Activated CD8-positive, alpha-beta memory T cell treated with anti-CD3 and anti-CD28 coated beads, Interleukin-2, amount 10 ng/mL, durations not matched to agents 7 days and 5 days (primary cell): ENCODE results near the gene MASP2. TPM values are rescaled to one million over a fixed set of nuclear protein-coding genes. Genes with fewer than 3 reads are reported as not detected.
"Not testable (repeated sequence)": the region's sequence is repeated elsewhere in the genome, so short reads cannot be mapped to it uniquely, and the experiment has no call there.

ENCODE experiments used
- ATAC-seq: fragments of 150-1000 bp; cut with Tn5 transposase; one replicate; pipeline ENCODE4 v1.10.0; 2021; ENCODE audit warnings: moderate library complexity
- CTCF ChIA-PET: fragments of 350-600 bp; sonication (Branson Sonifier 250); formaldehyde crosslinking; loops from one replicate; lab custom pipeline; 2021; ENCODE audit warnings: antibody characterized with exemption; lab: Charles Lee
- DNase-seq: peaks from one replicate; pipeline ENCODE4 v3.0.0-alpha.2; 2020
- H3K27ac Mint-ChIP-seq: one replicate; pipeline ENCODE4 v1.8.0; 2021; ENCODE audit warnings: mild to moderate bottlenecking, mixed read lengths
- H3K27me3 Mint-ChIP-seq: one replicate; pipeline ENCODE4 v1.8.0; 2021; ENCODE audit warnings: mixed read lengths
- H3K36me3 Mint-ChIP-seq: one replicate; pipeline ENCODE4 v1.8.0; 2021; ENCODE audit warnings: mild to moderate bottlenecking, mixed read lengths
- H3K4me1 Mint-ChIP-seq: one replicate; pipeline ENCODE4 v1.8.0; 2021; ENCODE audit warnings: mixed read lengths
- H3K4me3 Mint-ChIP-seq: one replicate; pipeline ENCODE4 v1.8.0; 2021; ENCODE audit warnings: mild to moderate bottlenecking, moderate library complexity, mixed read lengths
- H3K9me3 Mint-ChIP-seq: one replicate; pipeline ENCODE4 v1.8.0; 2022; ENCODE audit warnings: low read depth, mixed read lengths
- total RNA-seq, 2 experiments: library from RNA; stranded (reverse); gene quantifications; one replicate each; pipeline ENCODE4 v1.2.3, GENCODE V29; 2021

The MASP2 gene
- total RNA-seq, 2 experiments from 2014 or later = not detected

- no peaks in the 10 kb centered on the region for H3K36me3 Mint-ChIP-seq
- peaks cover 5% of the 10 kb centered on the region for H3K27me3 Mint-ChIP-seq
- no peak overlapping the region for H3K27ac Mint-ChIP-seq
- DNase-seq (no peak), ATAC-seq (no peak)
- CTCF ChIA-PET = no interaction called here
- peaks cover 9% of the 10 kb centered on the region for H3K4me1 Mint-ChIP-seq
- H3K9me3 Mint-ChIP-seq = no peaks in the 10 kb centered on the region
- H3K4me3 Mint-ChIP-seq = no peak overlapping the region
These were observed 6.0 kb downstream of the MASP2 start for GRCh38 chr1:11041048-11041447.

- CTCF ChIA-PET = interaction anchor here (1.4 to 3.6 kb wide), 2 partner anchors 10 to 59 kb away, joined by 3 to 48 read pairs; partner anchors contain the start of gene EXOSC10
- DNase-seq, H3K4me3 Mint-ChIP-seq, H3K27ac Mint-ChIP-seq, H3K36me3 Mint-ChIP-seq, ATAC-seq, H3K27me3 Mint-ChIP-seq, H3K9me3 Mint-ChIP-seq, H3K4me1 Mint-ChIP-seq: not testable (repeated sequence)
These were observed 7.0 kb downstream of the MASP2 start for GRCh38 chr1:11040105-11040429.

DNA sequence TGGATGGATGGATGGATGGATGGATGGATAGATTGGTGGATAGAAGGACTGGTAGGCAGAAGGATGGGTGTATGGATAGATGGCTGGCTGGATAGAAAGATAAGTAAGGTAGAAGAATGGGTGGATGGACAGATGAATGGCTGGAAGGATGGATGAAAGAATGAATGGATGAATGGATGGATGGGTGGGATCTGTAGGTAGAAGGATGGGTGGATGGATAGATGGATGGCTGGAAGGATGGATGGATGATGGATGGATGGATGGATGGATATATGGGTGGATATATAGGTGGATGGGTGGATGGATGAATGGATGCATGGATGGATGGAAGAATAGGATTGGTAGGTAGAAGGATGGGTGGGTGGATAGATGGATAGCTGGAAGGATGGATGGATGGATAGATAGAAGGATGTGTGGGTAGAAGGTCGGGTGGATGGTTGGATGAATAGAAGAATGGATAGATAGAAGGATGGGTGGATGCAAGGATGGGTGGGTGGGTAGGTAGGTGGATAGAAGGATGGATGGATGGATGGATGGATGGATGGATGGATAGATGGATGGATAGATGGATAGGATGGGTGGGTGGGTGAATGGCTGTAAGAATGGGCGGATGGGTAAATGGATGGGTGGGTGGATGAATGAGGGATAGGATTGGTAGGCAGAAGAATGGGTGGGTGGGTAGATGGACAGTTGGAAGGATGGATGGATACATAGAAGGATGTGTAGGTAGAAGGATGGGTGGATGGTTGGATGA is 7.5 kb downstream of the MASP2 start:
- H3K27ac Mint-ChIP-seq = no peak overlapping the region
- ATAC-seq (no peak), DNase-seq (no peak)
- H3K36me3 Mint-ChIP-seq = no peaks in the 10 kb centered on the region
- CTCF ChIA-PET = interaction anchor here (1.0 to 4.8 kb wide), 8 partner anchors 11 to 603 kb away, joined by 3 to 93 read pairs (median 16); partner anchors contain the start of genes EXOSC10 and TARDBP
- H3K4me3 Mint-ChIP-seq = no peak overlapping the region
- H3K4me1 Mint-ChIP-seq = peaks cover 9% of the 10 kb centered on the region
- H3K9me3 Mint-ChIP-seq = no peaks in the 10 kb centered on the region
- H3K27me3 Mint-ChIP-seq = peaks cover 5% of the 10 kb centered on the region

- CTCF ChIA-PET = interaction anchor here (0.6 to 4.8 kb wide), 77 partner anchors 8 to 791 kb away, joined by 3 to 93 read pairs (median 4); partner anchors contain the start of genes EXOSC10, FBXO6, MTOR and SRM
- Mint-ChIP-seq H3K36me3 (no peaks in the 10 kb centered on the region), H3K4me1 (peaks cover 9% of the 10 kb centered on the region), H3K27ac (no peak overlapping the region), H3K4me3 (no peak overlapping the region), H3K9me3 (no peaks in the 10 kb centered on the region), H3K27me3 (peaks cover 5% of the 10 kb centered on the region)
- DNase-seq (peak; percentile 92), ATAC-seq (peak; percentile 97)
These were observed 9.3 kb downstream of the MASP2 start for GRCh38 chr1:11037740-11038182.

- not testable (repeated sequence) for H3K9me3 Mint-ChIP-seq, H3K4me3 Mint-ChIP-seq, H3K27me3 Mint-ChIP-seq, H3K27ac Mint-ChIP-seq, H3K36me3 Mint-ChIP-seq, ATAC-seq, DNase-seq, H3K4me1 Mint-ChIP-seq
- CTCF ChIA-PET = interaction anchor here (0.6 to 4.8 kb wide), 72 partner anchors 8 to 792 kb away, joined by 3 to 93 read pairs (median 4); partner anchors contain the start of genes EXOSC10, FBXO6, MTOR and SRM
These were observed 9.9 kb downstream of the MASP2 start for GRCh38 chr1:11037019-11037739.

DNA sequence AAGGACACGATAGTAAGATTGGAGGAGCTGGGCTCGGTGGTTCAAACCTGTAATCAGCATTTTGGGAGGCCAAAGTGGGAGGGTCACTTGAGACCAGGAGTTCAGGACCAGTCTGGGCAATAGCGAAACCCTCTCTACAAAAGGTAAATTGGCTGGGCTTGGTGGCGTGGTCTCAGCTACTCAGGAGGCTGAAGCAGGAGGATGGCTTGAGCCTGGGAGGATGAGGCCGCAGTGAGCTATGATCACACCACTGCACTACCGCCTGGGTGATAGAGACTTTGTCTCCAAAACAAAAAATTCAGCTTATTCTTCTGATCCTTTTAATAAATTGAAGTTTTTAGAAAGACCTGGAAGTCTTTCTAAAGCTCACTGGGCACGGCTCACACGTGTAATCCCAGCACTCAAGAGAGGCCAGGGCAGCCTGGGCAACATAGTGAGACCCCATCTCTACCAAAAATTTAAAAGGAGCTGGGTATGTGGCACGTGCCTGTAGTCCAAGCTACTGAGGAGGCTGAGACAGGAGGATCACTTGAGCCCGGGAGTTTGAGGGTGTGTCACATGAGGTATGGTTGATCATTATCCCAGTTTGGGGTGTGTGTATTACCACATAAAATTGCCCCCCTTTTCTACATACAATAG is 15.3 kb downstream of the MASP2 start:
- Mint-ChIP-seq H3K9me3 (no peaks in the 10 kb centered on the region), H3K4me1 (no peaks in the 10 kb centered on the region), H3K27me3 (no peaks in the 10 kb centered on the region), H3K27ac (no peak overlapping the region), H3K4me3 (no peak overlapping the region), H3K36me3 (peaks cover 5% of the 10 kb centered on the region)
- peak; percentile 23 for ATAC-seq
- CTCF ChIA-PET = interaction anchor here (0.7 to 2.2 kb wide), 3 partner anchors 31 to 614 kb away, joined by 3 to 8 read pairs (median 3); no protein-coding TSS in a partner anchor
- DNase-seq = no peak

DNA sequence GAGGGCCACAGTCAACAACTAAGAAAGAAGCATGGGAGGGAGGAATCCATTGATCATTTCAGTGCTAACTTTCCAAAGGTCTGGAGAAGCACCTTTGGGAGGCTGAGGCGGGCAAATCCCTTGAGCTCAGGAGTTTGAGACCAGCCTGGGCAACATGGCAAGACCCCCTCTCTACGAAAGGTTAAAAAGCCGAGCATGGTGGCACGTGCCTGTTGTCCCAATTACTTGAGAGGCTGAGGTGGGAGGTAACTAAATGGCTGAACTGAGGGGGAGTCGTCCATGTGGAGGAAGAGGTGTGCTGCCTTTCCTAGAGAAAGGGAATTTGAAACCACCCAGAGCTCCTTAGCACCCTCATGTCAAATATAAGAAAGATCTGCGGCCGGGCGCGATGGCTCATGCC is 16.2 kb downstream of the MASP2 start:
- H3K4me3 Mint-ChIP-seq = no peak overlapping the region
- DNase-seq (no peak), ATAC-seq (no peak)
- no peak overlapping the region for H3K27ac Mint-ChIP-seq
- no peaks in the 10 kb centered on the region for H3K27me3 Mint-ChIP-seq
- CTCF ChIA-PET = interaction anchor here (0.7 to 2.2 kb wide), 2 partner anchors 210 to 615 kb away, joined by 3 to 8 read pairs; no protein-coding TSS in a partner anchor
- H3K9me3 Mint-ChIP-seq = no peaks in the 10 kb centered on the region
- H3K36me3 Mint-ChIP-seq = peaks cover 5% of the 10 kb centered on the region
- no peaks in the 10 kb centered on the region for H3K4me1 Mint-ChIP-seq

DNA sequence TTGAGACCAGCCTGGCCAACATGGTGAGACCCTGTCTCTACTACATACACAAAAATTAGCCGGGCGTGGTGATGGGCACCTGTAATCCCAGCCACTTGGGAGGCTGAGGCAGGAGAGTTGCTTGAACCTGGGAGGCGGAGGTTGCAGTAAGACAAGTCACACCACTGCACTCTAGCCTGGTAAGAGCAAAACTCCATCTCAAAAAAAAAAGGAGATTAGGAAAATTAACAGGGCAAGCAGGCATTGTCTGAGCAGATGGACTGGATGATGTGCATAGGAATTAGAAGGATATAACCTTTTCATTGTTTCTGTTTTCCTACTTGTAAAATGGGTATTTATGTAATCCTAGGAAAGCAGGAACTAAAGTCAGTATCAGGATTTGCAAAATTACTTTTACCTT is 19.0 kb downstream of the MASP2 start:
- CTCF ChIA-PET = interaction anchor here (1.6 kb wide), 1 partner anchor 10 kb away, joined by 6 read pairs; no protein-coding TSS in a partner anchor
- H3K4me1 Mint-ChIP-seq = peaks cover 14% of the 10 kb centered on the region
- ATAC-seq = no peak
- no peaks in the 10 kb centered on the region for H3K27me3 Mint-ChIP-seq
- no peak overlapping the region for H3K4me3 Mint-ChIP-seq
- no peak for DNase-seq
- H3K36me3 Mint-ChIP-seq = peaks cover 24% of the 10 kb centered on the region
- no peaks in the 10 kb centered on the region for H3K9me3 Mint-ChIP-seq
- no peak overlapping the region for H3K27ac Mint-ChIP-seq

- Mint-ChIP-seq H3K4me1 (peaks cover 17% of the 10 kb centered on the region), H3K36me3 (peaks cover 29% of the 10 kb centered on the region), H3K9me3 (no peaks in the 10 kb centered on the region), H3K27ac (no peak overlapping the region), H3K4me3 (no peak overlapping the region), H3K27me3 (no peaks in the 10 kb centered on the region)
- ATAC-seq (no peak), DNase-seq (no peak)
- CTCF ChIA-PET = interaction anchor here (1.6 kb wide), 1 partner anchor 10 kb away, joined by 6 read pairs; no protein-coding TSS in a partner anchor
These were observed 19.7 kb downstream of the MASP2 start for GRCh38 chr1:11027316-11027715.

GRCh38 chr1:11026903-11027302 is 20.1 kb downstream of the MASP2 start:
- no peak overlapping the region for H3K4me3 Mint-ChIP-seq
- no peak overlapping the region for H3K27ac Mint-ChIP-seq
- H3K9me3 Mint-ChIP-seq = no peaks in the 10 kb centered on the region
- H3K36me3 Mint-ChIP-seq = peaks cover 33% of the 10 kb centered on the region
- no peaks in the 10 kb centered on the region for H3K27me3 Mint-ChIP-seq
- DNase-seq (no peak), ATAC-seq (no peak)
- CTCF ChIA-PET = interaction anchor here (1.6 kb wide), 1 partner anchor 11 kb away, joined by 6 read pairs; no protein-coding TSS in a partner anchor
- peaks cover 18% of the 10 kb centered on the region for H3K4me1 Mint-ChIP-seq

DNA sequence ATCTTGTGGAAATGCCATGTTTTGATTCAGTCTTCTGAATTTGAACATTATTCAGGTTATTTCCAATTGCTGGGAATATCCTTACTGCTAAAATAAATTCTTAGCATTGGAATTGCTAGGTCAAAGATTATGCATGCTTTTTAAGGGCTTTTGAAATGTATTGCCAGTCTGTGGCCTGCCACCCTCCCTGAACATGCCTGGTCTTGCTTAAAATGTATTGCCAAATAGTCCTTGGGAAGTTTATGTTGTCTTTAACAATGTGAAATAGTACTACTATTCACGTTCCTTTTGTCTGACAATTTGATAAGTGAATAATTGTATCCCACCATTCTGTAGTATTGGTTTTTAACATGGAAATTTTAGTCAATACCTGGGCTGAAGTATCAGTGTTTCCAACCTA is 21.0 kb downstream of the MASP2 start:
- no peak overlapping the region for H3K27ac Mint-ChIP-seq
- no peaks in the 10 kb centered on the region for H3K27me3 Mint-ChIP-seq
- H3K4me1 Mint-ChIP-seq = peaks cover 19% of the 10 kb centered on the region
- no peak overlapping the region for H3K4me3 Mint-ChIP-seq
- H3K36me3 Mint-ChIP-seq = peaks cover 41% of the 10 kb centered on the region
- ATAC-seq (no peak), DNase-seq (no peak)
- CTCF ChIA-PET = no interaction called here
- no peaks in the 10 kb centered on the region for H3K9me3 Mint-ChIP-seq

GRCh38 chr1:11025618-11026017 is 21.4 kb downstream of the MASP2 start:
- no peaks in the 10 kb centered on the region for H3K9me3 Mint-ChIP-seq
- no peak for ATAC-seq
- no peak overlapping the region for H3K27ac Mint-ChIP-seq
- peaks cover 19% of the 10 kb centered on the region for H3K4me1 Mint-ChIP-seq
- no peak overlapping the region for H3K4me3 Mint-ChIP-seq
- CTCF ChIA-PET = interaction anchor here (2.4 kb wide), 1 partner anchor 12 kb away, joined by 7 read pairs; no protein-coding TSS in a partner anchor
- H3K27me3 Mint-ChIP-seq = no peaks in the 10 kb centered on the region
- DNase-seq = no peak
- peaks cover 43% of the 10 kb centered on the region for H3K36me3 Mint-ChIP-seq

GRCh38 chr1:11024874-11025203 is 22.2 kb downstream of the MASP2 start:
- DNase-seq = no peak
- no peak for ATAC-seq
- Mint-ChIP-seq H3K4me3 (no peak overlapping the region), H3K36me3 (peaks cover 48% of the 10 kb centered on the region), H3K27me3 (no peaks in the 10 kb centered on the region), H3K27ac (no peak overlapping the region), H3K4me1 (peaks cover 22% of the 10 kb centered on the region), H3K9me3 (no peaks in the 10 kb centered on the region)
- CTCF ChIA-PET = interaction anchor here (2.4 kb wide), 1 partner anchor 13 kb away, joined by 7 read pairs; no protein-coding TSS in a partner anchor
